GM15510 (cell line): Measurements from ENCODE around the gene CSTA.

Experiments used
- POLR2A ChIP-seq: IDR thresholded peaks from 3 replicates; pipeline ENCODE4 v1.6.1; 2011; ENCODE audit warnings: borderline replicate concordance; ENCODE audit not compliant: insufficient read length; ENCODE audit errors: extremely low read depth

Gene CSTA, protein sequence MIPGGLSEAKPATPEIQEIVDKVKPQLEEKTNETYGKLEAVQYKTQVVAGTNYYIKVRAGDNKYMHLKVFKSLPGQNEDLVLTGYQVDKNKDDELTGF

DNA sequence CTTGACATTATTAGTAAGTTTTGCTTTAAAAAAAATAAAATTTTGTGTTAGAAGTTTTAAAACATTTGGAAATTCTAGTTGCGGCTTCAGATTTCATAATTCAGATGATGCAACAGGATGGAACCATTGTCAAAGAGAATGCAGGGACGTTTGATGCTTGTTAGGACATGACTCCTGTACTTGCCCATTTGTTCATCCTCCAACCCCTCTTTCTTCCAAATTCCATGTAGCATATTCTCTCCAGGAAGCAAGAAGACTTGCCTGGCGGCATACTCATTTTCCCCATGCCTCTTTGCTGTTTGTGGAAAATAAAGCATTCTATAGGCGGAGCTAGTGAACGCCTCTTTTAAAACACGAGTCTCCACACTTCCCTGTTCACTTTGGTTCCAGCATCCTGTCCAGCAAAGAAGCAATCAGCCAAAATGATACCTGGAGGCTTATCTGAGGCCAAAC lies at the start of gene CSTA:
Gene CSTA, plus strand, starts transcription at position 378 of the 453 bp plus-strand sequence. Its CDS starts 45 bp downstream, at position 423.
- TF ChIP-seq POLR2A = no peak

DNA sequence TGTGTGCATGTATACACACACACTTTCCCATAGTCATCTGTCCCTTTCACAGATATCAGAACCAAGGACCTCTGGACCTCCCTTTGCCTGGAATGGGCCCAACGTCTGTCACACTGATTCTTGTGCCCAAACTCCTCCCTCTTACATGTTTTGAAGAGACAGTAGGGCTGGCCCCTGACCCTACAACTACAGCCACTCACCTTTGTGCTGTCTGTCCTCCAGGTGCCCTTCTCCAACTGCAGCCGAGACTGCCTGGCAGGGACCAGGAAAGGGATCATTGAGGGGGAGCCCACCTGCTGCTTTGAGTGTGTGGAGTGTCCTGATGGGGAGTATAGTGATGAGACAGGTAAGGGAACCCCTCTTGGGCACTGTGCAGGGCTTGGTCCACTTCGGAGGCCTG lies 43.2 kb upstream of the CSTA start:
- no peak for TF ChIP-seq POLR2A

GRCh38 chr3:122283796-122284445 lies 41.1 kb upstream of the CSTA start:
- no peak for TF ChIP-seq POLR2A

DNA sequence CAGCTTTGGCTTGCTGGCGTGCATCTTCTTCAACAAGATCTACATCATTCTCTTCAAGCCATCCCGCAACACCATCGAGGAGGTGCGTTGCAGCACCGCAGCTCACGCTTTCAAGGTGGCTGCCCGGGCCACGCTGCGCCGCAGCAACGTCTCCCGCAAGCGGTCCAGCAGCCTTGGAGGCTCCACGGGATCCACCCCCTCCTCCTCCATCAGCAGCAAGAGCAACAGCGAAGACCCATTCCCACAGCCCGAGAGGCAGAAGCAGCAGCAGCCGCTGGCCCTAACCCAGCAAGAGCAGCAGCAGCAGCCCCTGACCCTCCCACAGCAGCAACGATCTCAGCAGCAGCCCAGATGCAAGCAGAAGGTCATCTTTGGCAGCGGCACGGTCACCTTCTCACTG lies 40.6 kb upstream of the CSTA start:
- TF ChIP-seq POLR2A = no peak

DNA sequence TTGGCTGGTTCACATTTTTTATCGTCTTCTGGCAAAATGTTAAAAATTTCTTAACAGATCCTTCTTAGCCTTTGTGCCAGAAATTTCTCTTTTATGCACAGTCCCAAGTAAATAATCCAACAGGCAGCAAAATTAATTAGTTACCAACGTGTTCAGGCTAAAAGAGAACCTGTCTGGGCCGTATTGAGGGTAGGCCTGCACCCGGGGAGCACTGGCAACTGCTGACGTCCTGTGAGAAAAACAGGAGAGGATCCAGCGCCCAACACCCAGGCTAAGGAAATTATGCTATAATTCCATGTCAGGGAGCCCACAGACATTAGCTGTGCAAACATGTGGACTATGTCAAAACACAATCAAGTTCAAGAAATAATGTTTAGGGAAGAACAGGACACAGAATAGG lies 30.7 kb upstream of the CSTA start:
- TF ChIP-seq POLR2A = no peak

- TF ChIP-seq POLR2A = no peak
Observed at GRCh38 chr3:122295266-122296062, 29.6 kb upstream of the CSTA start.

- TF ChIP-seq POLR2A = no peak
Observed at GRCh38 chr3:122298239-122298638, 26.8 kb upstream of the CSTA start.

DNA sequence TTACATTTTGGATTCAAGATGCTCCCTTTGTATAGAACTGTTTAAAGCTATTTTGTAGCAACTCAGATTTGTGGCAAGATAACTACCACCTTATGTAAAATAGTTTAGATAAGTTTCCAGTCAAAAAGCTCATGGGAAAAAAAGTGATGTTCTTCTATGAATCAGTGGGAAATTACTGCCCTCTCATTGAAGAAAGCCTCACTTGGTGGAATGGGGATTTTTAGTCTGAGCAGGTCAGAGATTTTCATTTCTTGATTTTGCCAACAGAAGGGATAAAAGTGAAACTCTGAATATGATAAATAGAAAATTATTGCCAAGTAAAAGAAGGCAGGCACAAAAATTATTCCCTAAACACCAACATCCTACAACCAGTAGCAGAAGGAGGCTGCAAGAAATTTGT lies 25.8 kb upstream of the CSTA start:
- TF ChIP-seq POLR2A = no peak

GRCh38 chr3:122299872-122300460 lies 25.1 kb upstream of the CSTA start:
- TF ChIP-seq POLR2A = no peak

GRCh38 chr3:122301063-122301462 lies 24.0 kb upstream of the CSTA start:
- TF ChIP-seq POLR2A = no peak

- TF ChIP-seq POLR2A = no peak
Observed at GRCh38 chr3:122305818-122306621, 19.0 kb upstream of the CSTA start.

- no peak for TF ChIP-seq POLR2A
Observed at GRCh38 chr3:122306622-122306953, 18.5 kb upstream of the CSTA start.

DNA sequence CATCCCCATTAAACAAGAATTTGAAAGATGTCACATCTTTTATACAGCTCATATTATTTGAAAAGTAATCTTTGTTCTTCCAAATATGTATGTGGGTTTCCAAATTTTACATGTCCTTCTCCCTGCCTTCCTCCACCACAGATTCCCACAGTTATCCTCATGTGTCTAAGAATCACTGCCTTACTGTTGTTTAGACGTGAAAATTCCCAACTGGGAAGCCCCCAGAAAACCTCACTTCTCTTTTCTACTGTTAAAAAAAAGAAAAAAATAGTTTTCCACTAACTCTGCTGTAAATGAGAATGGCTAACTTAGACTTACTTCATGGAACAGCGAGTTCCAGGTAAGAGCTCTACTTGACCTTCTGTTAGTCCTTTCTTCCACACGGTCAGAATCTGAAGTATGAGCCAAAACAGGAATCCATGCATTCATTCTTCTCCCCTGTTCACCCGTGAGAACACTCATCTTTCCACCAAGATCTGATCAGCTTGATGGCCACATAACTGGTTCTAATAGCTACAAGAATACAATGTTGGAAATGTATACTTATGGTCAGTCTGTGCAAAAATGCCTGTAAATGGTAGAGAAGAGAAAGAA lies 17.9 kb upstream of the CSTA start:
- TF ChIP-seq POLR2A = no peak

DNA sequence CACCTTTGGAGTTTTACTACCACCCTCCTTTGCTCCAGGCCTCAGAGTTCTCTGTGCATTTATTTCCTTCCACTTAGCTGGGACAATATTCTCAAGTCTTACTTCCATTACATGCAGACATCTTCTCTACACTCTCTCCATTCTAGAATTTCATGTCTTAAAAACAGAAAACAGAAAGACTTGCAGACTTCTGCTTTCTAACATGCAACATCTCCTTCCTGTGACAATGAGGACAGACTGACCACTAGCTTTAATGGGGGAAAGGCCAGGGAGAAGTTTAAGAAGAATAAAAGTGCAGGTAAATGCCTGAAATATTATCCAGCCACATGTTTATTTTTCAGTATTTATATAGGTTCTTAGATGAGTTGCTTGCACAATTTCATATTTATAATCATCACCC lies 17.1 kb upstream of the CSTA start:
- no peak for TF ChIP-seq POLR2A

DNA sequence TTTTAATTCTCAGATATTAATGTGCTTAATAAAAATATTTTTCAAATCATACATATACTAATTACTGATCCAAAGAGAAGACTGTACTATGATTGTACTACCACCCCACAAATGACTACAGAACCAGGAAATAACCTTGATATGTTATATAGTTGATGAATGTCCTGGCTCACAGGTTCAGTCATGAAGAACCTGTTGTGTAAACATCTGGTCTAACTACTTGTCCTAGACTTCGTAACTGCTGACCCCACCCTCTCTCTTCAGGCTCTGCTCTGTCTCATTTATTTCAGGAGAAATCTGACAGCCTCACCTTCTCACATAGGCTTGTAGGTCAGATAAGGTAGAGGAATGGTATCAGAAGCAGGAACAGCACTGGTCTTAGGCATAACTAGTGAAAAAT lies 14.7 kb upstream of the CSTA start:
- no peak for TF ChIP-seq POLR2A

GRCh38 chr3:122312826-122313225 lies 12.2 kb upstream of the CSTA start:
- TF ChIP-seq POLR2A = no peak
